WTC11 (cell line): Measurements from ENCODE around the gene TAL1. TPM values are rescaled to one million over a fixed set of nuclear protein-coding genes. Genes with fewer than 3 reads are reported as not detected.

Experiments
- ATAC-seq: fragments of 200-7000 bp; cut with Tn5 transposase; 2 replicates; pipeline ENCODE4 v1.10.0; 2021; ENCODE audit warnings: mild to moderate bottlenecking, moderate library complexity
- CTCF ChIA-PET: fragments of 300-600 bp; sonication (Branson Sonifier 250); formaldehyde crosslinking; loops from one replicate; lab custom pipeline; 2021; ENCODE audit warnings: antibody characterized with exemption; lab: Charles Lee
- POLR2A ChIA-PET: fragments of 350-600 bp; sonication (Branson Sonifier 250); formaldehyde crosslinking; loops from one replicate; lab custom pipeline; 2021; ENCODE audit warnings: antibody characterized with exemption; lab: Charles Lee
- DNase-seq: peaks from one replicate; pipeline ENCODE4 v3.0.0; 2021; ENCODE audit warnings: low spot score
- H3K27ac Mint-ChIP-seq: 2 replicates; pipeline ENCODE4 v1.8.0; 2021; ENCODE audit warnings: mixed read lengths
- H3K27me3 Mint-ChIP-seq: 2 replicates; pipeline ENCODE4 v1.8.0; 2021; ENCODE audit warnings: low read depth, mild to moderate bottlenecking, moderate library complexity, mixed read lengths
- H3K36me3 Mint-ChIP-seq: 2 replicates; pipeline ENCODE4 v1.8.0; 2021; ENCODE audit warnings: mixed read lengths
- H3K4me1 Mint-ChIP-seq: 2 replicates; pipeline ENCODE4 v1.8.0; 2022; ENCODE audit warnings: mixed read lengths
- H3K4me3 Mint-ChIP-seq: 2 replicates; pipeline ENCODE4 v1.8.0; 2021; ENCODE audit warnings: mild to moderate bottlenecking, moderate library complexity, mixed read lengths
- H3K9me3 Mint-ChIP-seq: 2 replicates; pipeline ENCODE4 v1.8.0; 2021; ENCODE audit warnings: mixed read lengths
- ESRRA ChIP-seq: sonication (generic); formaldehyde crosslinking; IDR thresholded peaks from 2 replicates; pipeline ENCODE4 v1.8.1; 2022; ENCODE audit warnings: mild to moderate bottlenecking, missing genetic modification reagents, borderline replicate concordance
- RELA ChIP-seq: sonication (generic); formaldehyde crosslinking; IDR thresholded peaks from 2 replicates; pipeline ENCODE4 v1.8.1; 2022; ENCODE audit warnings: missing genetic modification reagents, mild to moderate bottlenecking, borderline replicate concordance
- ZNF317 ChIP-seq: sonication (generic); formaldehyde crosslinking; IDR thresholded peaks from 2 replicates; pipeline ENCODE4 v1.8.1; 2023; ENCODE audit warnings: low read depth, mild to moderate bottlenecking, moderate library complexity, missing genetic modification reagents, borderline replicate concordance
- total RNA-seq: library from RNA; stranded (reverse); gene quantifications from 3 replicates; pipeline ENCODE4 v1.2.3, GENCODE V29; 2021
- TF ChIP-seq, protein P1 (sequence below): sonication (generic); formaldehyde crosslinking; IDR thresholded peaks from 2 replicates; pipeline ENCODE4 v1.8.0; 2022; ENCODE audit warnings: mild to moderate bottlenecking, missing genetic modification reagents
- TF ChIP-seq, protein P2 (sequence below): sonication (generic); formaldehyde crosslinking; IDR thresholded peaks from 2 replicates; pipeline ENCODE4 v1.8.0; 2022; ENCODE audit warnings: missing genetic modification reagents
- TF ChIP-seq, protein P3 (sequence below): fragments of 250-450 bp; sonication (Bioruptor Pico); IDR thresholded peaks from 2 replicates; pipeline ENCODE4 v1.8.0; 2021; ENCODE audit warnings: mild to moderate bottlenecking
- TF ChIP-seq, protein P4 (sequence below): sonication (generic); formaldehyde crosslinking; IDR thresholded peaks from 2 replicates; pipeline ENCODE4 v1.8.0; 2022; ENCODE audit warnings: mild to moderate bottlenecking, missing genetic modification reagents
- TF ChIP-seq, protein P5 (sequence below): fragments of 250-450 bp; sonication (Bioruptor Pico); IDR thresholded peaks from 2 replicates; pipeline ENCODE4 v1.9.0; 2021; ENCODE audit warnings: mild to moderate bottlenecking, borderline replicate concordance
- TF ChIP-seq, protein P6 (sequence below): fragments of 250-450 bp; sonication (Bioruptor Pico); IDR thresholded peaks from 2 replicates; pipeline ENCODE4 v1.9.0; 2021; ENCODE audit warnings: moderate library complexity, mild to moderate bottlenecking, inconsistent platforms, borderline replicate concordance
- TF ChIP-seq, protein P7 (sequence below): sonication (generic); formaldehyde crosslinking; IDR thresholded peaks from 2 replicates; pipeline ENCODE4 v1.8.1; 2023; ENCODE audit warnings: mild to moderate bottlenecking, missing genetic modification reagents, moderate library complexity

Gene TAL1
- total RNA-seq, 1 experiment from 2014 or later = 0.63 TPM

DNA sequence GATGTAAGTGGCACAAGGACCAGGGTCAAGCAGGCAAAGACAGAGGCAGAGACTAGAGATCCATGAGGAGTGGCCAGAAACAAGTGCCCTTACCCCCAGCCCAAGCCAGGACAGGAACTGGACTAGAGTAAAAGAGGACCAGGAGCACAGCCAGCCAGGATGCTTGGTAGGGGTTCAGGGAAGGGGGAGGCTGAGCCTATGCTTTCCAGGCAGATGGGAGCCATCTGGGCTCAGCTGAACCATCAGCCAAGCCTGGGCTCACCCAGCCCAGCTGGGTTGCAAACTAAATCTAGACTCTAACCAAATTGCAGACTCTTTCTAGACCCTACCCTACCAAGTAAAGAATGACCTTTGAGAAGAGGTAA lies 57.4 kb downstream of the TAL1 start (continued):
- TF ChIP-seq, protein P1, sequence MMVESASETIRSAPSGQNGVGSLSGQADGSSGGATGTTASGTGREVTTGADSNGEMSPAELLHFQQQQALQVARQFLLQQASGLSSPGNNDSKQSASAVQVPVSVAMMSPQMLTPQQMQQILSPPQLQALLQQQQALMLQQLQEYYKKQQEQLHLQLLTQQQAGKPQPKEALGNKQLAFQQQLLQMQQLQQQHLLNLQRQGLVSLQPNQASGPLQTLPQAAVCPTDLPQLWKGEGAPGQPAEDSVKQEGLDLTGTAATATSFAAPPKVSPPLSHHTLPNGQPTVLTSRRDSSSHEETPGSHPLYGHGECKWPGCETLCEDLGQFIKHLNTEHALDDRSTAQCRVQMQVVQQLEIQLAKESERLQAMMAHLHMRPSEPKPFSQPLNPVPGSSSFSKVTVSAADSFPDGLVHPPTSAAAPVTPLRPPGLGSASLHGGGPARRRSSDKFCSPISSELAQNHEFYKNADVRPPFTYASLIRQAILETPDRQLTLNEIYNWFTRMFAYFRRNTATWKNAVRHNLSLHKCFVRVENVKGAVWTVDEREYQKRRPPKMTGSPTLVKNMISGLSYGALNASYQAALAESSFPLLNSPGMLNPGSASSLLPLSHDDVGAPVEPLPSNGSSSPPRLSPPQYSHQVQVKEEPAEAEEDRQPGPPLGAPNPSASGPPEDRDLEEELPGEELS (CRISPR knock-in tag) = no peak
- no peak for TF ChIP-seq RELA
- TF ChIP-seq, protein P2, sequence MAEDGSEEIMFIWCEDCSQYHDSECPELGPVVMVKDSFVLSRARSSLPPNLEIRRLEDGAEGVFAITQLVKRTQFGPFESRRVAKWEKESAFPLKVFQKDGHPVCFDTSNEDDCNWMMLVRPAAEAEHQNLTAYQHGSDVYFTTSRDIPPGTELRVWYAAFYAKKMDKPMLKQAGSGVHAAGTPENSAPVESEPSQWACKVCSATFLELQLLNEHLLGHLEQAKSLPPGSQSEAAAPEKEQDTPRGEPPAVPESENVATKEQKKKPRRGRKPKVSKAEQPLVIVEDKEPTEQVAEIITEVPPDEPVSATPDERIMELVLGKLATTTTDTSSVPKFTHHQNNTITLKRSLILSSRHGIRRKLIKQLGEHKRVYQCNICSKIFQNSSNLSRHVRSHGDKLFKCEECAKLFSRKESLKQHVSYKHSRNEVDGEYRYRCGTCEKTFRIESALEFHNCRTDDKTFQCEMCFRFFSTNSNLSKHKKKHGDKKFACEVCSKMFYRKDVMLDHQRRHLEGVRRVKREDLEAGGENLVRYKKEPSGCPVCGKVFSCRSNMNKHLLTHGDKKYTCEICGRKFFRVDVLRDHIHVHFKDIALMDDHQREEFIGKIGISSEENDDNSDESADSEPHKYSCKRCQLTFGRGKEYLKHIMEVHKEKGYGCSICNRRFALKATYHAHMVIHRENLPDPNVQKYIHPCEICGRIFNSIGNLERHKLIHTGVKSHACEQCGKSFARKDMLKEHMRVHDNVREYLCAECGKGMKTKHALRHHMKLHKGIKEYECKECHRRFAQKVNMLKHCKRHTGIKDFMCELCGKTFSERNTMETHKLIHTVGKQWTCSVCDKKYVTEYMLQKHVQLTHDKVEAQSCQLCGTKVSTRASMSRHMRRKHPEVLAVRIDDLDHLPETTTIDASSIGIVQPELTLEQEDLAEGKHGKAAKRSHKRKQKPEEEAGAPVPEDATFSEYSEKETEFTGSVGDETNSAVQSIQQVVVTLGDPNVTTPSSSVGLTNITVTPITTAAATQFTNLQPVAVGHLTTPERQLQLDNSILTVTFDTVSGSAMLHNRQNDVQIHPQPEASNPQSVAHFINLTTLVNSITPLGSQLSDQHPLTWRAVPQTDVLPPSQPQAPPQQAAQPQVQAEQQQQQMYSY (CRISPR knock-in tag) = no peak
- TF ChIP-seq, protein P3, sequence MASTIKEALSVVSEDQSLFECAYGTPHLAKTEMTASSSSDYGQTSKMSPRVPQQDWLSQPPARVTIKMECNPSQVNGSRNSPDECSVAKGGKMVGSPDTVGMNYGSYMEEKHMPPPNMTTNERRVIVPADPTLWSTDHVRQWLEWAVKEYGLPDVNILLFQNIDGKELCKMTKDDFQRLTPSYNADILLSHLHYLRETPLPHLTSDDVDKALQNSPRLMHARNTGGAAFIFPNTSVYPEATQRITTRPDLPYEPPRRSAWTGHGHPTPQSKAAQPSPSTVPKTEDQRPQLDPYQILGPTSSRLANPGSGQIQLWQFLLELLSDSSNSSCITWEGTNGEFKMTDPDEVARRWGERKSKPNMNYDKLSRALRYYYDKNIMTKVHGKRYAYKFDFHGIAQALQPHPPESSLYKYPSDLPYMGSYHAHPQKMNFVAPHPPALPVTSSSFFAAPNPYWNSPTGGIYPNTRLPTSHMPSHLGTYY (CRISPR knock-in tag) = no peak

DNA sequence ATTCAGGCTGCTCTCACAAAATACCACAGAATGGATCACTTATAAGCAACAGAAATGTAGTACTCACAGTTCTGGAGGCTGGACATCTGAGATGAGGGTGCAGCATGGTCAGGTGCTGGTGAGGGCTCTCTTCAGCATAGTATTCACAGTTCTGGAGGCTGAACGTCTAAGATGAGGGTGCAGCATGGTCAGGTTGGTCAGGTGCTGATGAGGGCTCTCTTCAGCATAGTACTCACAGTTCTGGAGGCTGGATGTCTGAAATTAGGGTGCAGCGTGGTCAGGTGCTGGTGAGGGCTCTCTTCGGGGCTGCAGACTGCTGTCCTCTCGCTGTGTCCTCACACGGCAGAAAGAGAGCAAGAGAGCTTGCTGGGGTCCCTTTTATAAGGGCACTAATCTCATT lies 59.2 kb downstream of the TAL1 start:
- ATAC-seq = no peak
- no peak overlapping the region for H3K27ac Mint-ChIP-seq
- H3K36me3 Mint-ChIP-seq = no peaks in the 10 kb centered on the region; the same call in 1 of the 2 replicates
- peaks cover 13% of the 10 kb centered on the region; the same call in 1 of the 2 replicates for H3K9me3 Mint-ChIP-seq
- ChIA-PET CTCF (no interaction called here), POLR2A (no interaction called here)
- DNase-seq = no peak
- peaks cover 27% of the 10 kb centered on the region for H3K27me3 Mint-ChIP-seq
- TF ChIP-seq, protein P4, sequence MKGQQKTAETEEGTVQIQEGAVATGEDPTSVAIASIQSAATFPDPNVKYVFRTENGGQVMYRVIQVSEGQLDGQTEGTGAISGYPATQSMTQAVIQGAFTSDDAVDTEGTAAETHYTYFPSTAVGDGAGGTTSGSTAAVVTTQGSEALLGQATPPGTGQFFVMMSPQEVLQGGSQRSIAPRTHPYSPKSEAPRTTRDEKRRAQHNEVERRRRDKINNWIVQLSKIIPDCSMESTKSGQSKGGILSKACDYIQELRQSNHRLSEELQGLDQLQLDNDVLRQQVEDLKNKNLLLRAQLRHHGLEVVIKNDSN (CRISPR knock-in tag) = no peak
- TF ChIP-seq, protein P5, sequence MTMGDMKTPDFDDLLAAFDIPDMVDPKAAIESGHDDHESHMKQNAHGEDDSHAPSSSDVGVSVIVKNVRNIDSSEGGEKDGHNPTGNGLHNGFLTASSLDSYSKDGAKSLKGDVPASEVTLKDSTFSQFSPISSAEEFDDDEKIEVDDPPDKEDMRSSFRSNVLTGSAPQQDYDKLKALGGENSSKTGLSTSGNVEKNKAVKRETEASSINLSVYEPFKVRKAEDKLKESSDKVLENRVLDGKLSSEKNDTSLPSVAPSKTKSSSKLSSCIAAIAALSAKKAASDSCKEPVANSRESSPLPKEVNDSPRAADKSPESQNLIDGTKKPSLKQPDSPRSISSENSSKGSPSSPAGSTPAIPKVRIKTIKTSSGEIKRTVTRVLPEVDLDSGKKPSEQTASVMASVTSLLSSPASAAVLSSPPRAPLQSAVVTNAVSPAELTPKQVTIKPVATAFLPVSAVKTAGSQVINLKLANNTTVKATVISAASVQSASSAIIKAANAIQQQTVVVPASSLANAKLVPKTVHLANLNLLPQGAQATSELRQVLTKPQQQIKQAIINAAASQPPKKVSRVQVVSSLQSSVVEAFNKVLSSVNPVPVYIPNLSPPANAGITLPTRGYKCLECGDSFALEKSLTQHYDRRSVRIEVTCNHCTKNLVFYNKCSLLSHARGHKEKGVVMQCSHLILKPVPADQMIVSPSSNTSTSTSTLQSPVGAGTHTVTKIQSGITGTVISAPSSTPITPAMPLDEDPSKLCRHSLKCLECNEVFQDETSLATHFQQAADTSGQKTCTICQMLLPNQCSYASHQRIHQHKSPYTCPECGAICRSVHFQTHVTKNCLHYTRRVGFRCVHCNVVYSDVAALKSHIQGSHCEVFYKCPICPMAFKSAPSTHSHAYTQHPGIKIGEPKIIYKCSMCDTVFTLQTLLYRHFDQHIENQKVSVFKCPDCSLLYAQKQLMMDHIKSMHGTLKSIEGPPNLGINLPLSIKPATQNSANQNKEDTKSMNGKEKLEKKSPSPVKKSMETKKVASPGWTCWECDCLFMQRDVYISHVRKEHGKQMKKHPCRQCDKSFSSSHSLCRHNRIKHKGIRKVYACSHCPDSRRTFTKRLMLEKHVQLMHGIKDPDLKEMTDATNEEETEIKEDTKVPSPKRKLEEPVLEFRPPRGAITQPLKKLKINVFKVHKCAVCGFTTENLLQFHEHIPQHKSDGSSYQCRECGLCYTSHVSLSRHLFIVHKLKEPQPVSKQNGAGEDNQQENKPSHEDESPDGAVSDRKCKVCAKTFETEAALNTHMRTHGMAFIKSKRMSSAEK (CRISPR knock-in tag) = no peak
- TF ChIP-seq, protein P6, sequence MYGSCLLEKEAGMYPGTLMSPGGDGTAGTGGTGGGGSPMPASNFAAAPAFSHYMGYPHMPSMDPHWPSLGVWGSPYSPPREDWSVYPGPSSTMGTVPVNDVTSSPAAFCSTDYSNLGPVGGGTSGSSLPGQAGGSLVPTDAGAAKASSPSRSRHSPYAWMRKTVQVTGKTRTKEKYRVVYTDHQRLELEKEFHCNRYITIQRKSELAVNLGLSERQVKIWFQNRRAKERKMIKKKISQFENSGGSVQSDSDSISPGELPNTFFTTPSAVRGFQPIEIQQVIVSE = no peak
- TF ChIP-seq ZNF317 (CRISPR knock-in tag) = no peak
- TF ChIP-seq, protein P7, sequence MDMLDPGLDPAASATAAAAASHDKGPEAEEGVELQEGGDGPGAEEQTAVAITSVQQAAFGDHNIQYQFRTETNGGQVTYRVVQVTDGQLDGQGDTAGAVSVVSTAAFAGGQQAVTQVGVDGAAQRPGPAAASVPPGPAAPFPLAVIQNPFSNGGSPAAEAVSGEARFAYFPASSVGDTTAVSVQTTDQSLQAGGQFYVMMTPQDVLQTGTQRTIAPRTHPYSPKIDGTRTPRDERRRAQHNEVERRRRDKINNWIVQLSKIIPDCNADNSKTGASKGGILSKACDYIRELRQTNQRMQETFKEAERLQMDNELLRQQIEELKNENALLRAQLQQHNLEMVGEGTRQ (CRISPR knock-in tag) = no peak
- TF ChIP-seq ESRRA = no peak
- peaks cover 3% of the 10 kb centered on the region; the same call in 1 of the 2 replicates for H3K4me1 Mint-ChIP-seq
- H3K4me3 Mint-ChIP-seq = no peak overlapping the region

Other genes with a start within 250 kb of the TAL1 start
- gene CYP4X1, start 208.6 kb downstream of the TAL1 start, total RNA-seq = 1.3 to 1.9 TPM (median 1.4 TPM) in 3 replicates
- not detected in 3 replicates for gene CYP4Z1, start 165.0 kb downstream of the TAL1 start, total RNA-seq
- gene CYP4A22, start 94.8 kb downstream of the TAL1 start, total RNA-seq = not detected in 3 replicates
- gene PDZK1IP1, start 42.2 kb downstream of the TAL1 start, total RNA-seq = not detected in 3 replicates
- gene STIL, start 81.9 kb upstream of the TAL1 start, total RNA-seq = 24.0 to 29.7 TPM (median 24.1 TPM) in 3 replicates
- gene CMPK1, start 101.6 kb upstream of the TAL1 start, total RNA-seq = 35.6 to 37.1 TPM (median 36.3 TPM) in 3 replicates
- gene FOXE3, start 184.1 kb upstream of the TAL1 start, total RNA-seq = 0.09 TPM in 1 of 3 replicates, not detected in the others
- 0.05 to 0.07 TPM (median 0.05 TPM) in 3 replicates for gene FOXD2, start 205.8 kb upstream of the TAL1 start, total RNA-seq